Rectal smooth muscle tissue (tissue), 1 donor: ENCODE data around the gene RAB37.

ENCODE experiments used
- H3K27ac ChIP-seq: one replicate; pipeline ENCODE4 v1.7.0; 2013; ENCODE audit warnings: low read depth, low read length, inconsistent platforms
- H3K27me3 ChIP-seq: one replicate; pipeline ENCODE4 v1.7.0; 2013; ENCODE audit warnings: low read length; ENCODE audit not compliant: control insufficient read depth, insufficient read depth
- H3K36me3 ChIP-seq: one replicate; pipeline ENCODE4 v1.7.0; 2013; ENCODE audit warnings: low read length; ENCODE audit not compliant: control insufficient read depth, insufficient read depth
- H3K4me1 ChIP-seq: one replicate; pipeline ENCODE4 v1.7.0; 2013; ENCODE audit warnings: low read length; ENCODE audit not compliant: control insufficient read depth, insufficient read depth
- H3K4me3 ChIP-seq: one replicate; pipeline ENCODE4 v1.7.0; 2013; ENCODE audit warnings: low read length
- H3K9ac ChIP-seq: one replicate; pipeline ENCODE4 v1.7.0; 2013; ENCODE audit warnings: low read length

Gene RAB37

GRCh38 chr17:74740641-74741387 is 3.8 kb downstream of the RAB37 start:
- Histone ChIP-seq H3K27ac (no peak overlapping the region), H3K4me3 (no peak overlapping the region), H3K27me3 (peaks cover 17% of the 10 kb centered on the region), H3K4me1 (no peaks in the 10 kb centered on the region), H3K9ac (no peak overlapping the region), H3K36me3 (no peaks in the 10 kb centered on the region)

- H3K27me3 ChIP-seq: peaks cover 17% of the 10 kb centered on the region
- no peak overlapping the region for H3K4me3 ChIP-seq
- H3K36me3 ChIP-seq: no peaks in the 10 kb centered on the region
- no peak overlapping the region for H3K27ac ChIP-seq
- H3K4me1 ChIP-seq: no peaks in the 10 kb centered on the region
- no peak overlapping the region for H3K9ac ChIP-seq
These were observed 5.1 kb downstream of the RAB37 start for GRCh38 chr17:74742153-74742515.

- Histone ChIP-seq H3K36me3 (no peaks in the 10 kb centered on the region), H3K9ac (no peak overlapping the region), H3K27ac (no peak overlapping the region), H3K27me3 (peaks cover 9% of the 10 kb centered on the region), H3K4me3 (no peak overlapping the region), H3K4me1 (no peaks in the 10 kb centered on the region)
These were observed 6.0 kb downstream of the RAB37 start for GRCh38 chr17:74742978-74743545.

- Histone ChIP-seq H3K27ac (no peak overlapping the region), H3K4me1 (no peaks in the 10 kb centered on the region), H3K36me3 (no peaks in the 10 kb centered on the region), H3K4me3 (no peak overlapping the region), H3K9ac (no peak overlapping the region), H3K27me3 (peaks cover 2% of the 10 kb centered on the region)
These were observed 6.7 kb downstream of the RAB37 start for GRCh38 chr17:74743755-74744154.

- H3K9ac ChIP-seq: no peak overlapping the region
- H3K4me1 ChIP-seq: no peaks in the 10 kb centered on the region
- H3K27ac ChIP-seq: no peak overlapping the region
- no peaks in the 10 kb centered on the region for H3K27me3 ChIP-seq
- H3K4me3 ChIP-seq: no peak overlapping the region
- no peaks in the 10 kb centered on the region for H3K36me3 ChIP-seq
These were observed 7.3 kb downstream of the RAB37 start for GRCh38 chr17:74744349-74744713.

- peak overlapping the region; percentile 7 for H3K9ac ChIP-seq
- H3K27ac ChIP-seq: no peak overlapping the region
- H3K27me3 ChIP-seq: no peaks in the 10 kb centered on the region
- no peaks in the 10 kb centered on the region for H3K36me3 ChIP-seq
- H3K4me1 ChIP-seq: no peaks in the 10 kb centered on the region
- H3K4me3 ChIP-seq: peak overlapping the region; percentile 58
These were observed 7.9 kb downstream of the RAB37 start for GRCh38 chr17:74744714-74745547.

GRCh38 chr17:74745548-74746177 is 8.6 kb downstream of the RAB37 start:
- no peak overlapping the region for H3K4me3 ChIP-seq
- no peaks in the 10 kb centered on the region for H3K36me3 ChIP-seq
- no peaks in the 10 kb centered on the region for H3K27me3 ChIP-seq
- H3K9ac ChIP-seq: no peak overlapping the region
- H3K27ac ChIP-seq: no peak overlapping the region
- H3K4me1 ChIP-seq: no peaks in the 10 kb centered on the region

- H3K27me3 ChIP-seq: no peaks in the 10 kb centered on the region
- H3K27ac ChIP-seq: no peak overlapping the region
- no peak overlapping the region for H3K4me3 ChIP-seq
- no peaks in the 10 kb centered on the region for H3K4me1 ChIP-seq
- H3K9ac ChIP-seq: no peak overlapping the region
- H3K36me3 ChIP-seq: no peaks in the 10 kb centered on the region
These were observed 9.3 kb downstream of the RAB37 start for GRCh38 chr17:74746376-74746775.

- Histone ChIP-seq H3K27me3 (no peaks in the 10 kb centered on the region), H3K27ac (no peak overlapping the region), H3K36me3 (no peaks in the 10 kb centered on the region), H3K4me1 (no peaks in the 10 kb centered on the region), H3K4me3 (no peak overlapping the region), H3K9ac (no peak overlapping the region)
These were observed 9.9 kb downstream of the RAB37 start for GRCh38 chr17:74746922-74747321.

GRCh38 chr17:74748279-74748528 is 11.1 kb downstream of the RAB37 start:
- Histone ChIP-seq H3K4me1 (no peaks in the 10 kb centered on the region), H3K27ac (peak overlapping the region; percentile 17), H3K9ac (no peak overlapping the region), H3K27me3 (no peaks in the 10 kb centered on the region), H3K4me3 (peak overlapping the region; percentile 47), H3K36me3 (no peaks in the 10 kb centered on the region)

GRCh38 chr17:74748529-74749278 is 11.6 kb downstream of the RAB37 start, which contains the start of gene NHERF1:
TSS of gene NHERF1 (plus strand) at chr17:74748628. CDS start at chr17:74748847, 219 bp downstream.
- peak within 1 kb of the TSS; percentile 26 for H3K27ac ChIP-seq
- no peaks in the 10 kb centered on the region for H3K36me3 ChIP-seq
- peak within 1 kb of the TSS; percentile 89 for H3K4me3 ChIP-seq
- no peaks in the 10 kb centered on the region for H3K27me3 ChIP-seq
- peak within 1 kb of the TSS; percentile 66 for H3K9ac ChIP-seq
- H3K4me1 ChIP-seq: no peaks in the 10 kb centered on the region
